GM18502 (cell line): ENCODE measurements around the gene MPHOSPH9.
A peak's percentile ranks its signal among the peaks of the same experiment; 100 is the strongest.

Source experiments
- ATAC-seq: cut with Tn5 transposase; IDR thresholded peaks from one replicate; pipeline ENCODE4 v1.9.1; 2021; ENCODE audit warnings: mild to moderate bottlenecking; ENCODE audit not compliant: unreplicated experiment, poor library complexity

The MPHOSPH9 gene

DNA sequence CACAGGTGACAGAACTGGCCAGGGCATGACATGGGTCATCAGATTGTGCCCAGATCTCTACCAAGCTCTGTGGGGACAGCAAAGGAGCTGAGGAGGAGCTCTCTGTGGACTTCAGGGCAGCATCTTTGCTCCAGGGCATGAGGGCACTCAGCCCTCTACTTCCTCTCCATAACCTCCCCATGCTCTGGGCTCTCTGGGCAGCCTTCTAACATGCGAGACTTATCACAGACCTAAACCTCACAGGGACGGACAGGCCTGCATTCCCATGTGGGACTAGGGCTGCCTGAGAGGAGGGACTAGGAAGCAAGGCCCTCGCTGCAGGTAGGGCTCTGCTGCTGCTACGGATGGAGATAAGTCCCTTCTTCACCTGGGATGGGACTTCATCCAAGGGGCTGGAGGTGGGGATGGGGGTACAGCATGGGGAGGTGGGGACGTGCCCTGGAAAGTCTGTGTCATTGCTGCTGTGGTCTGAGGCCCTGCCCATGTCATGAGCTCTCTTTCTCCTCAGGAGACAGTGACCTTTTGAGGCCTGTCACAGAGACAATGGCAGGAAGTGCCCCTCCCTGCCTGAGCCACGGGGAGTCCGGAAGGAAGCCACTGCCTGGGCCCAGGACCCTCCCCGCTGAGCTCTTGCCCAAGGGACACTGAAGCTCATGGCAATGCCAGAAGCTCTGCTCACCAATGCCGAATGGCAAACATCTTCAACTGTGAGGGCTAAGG is 126.1 kb downstream of the MPHOSPH9 start:
- peak; percentile 47 for ATAC-seq

DNA sequence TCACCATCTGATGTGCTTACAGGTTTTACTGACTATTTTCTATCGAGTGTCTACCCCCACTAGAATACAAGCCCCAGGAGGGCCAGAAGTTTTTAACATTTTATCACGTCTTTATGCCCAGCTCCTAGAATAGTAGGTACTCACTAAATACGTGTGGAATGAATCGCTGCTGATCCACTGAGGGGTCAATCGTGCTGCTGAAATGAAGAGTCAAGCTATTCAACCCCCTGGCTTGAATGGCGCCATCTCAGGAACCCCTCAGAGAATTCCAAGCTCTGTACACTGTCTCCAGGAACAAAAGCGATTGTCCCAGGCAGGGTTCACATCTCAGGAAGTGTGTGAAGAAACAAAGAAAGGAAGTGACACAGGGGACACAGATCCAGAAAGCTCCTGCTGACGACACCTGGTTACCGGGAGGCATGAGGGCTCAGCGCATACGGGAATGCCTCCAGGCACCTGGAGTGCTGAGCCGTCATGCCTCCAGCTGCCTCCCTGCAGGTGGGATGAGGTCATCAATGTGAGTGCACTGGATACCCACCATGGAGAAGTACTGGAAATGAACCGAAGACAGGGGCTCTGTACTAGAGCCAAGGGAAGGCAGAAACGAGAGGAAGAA is 127.6 kb downstream of the MPHOSPH9 start:
- ATAC-seq = no peak

GRCh38 chr12:123104809-123105208 is 128.1 kb downstream of the MPHOSPH9 start:
- ATAC-seq = no peak
